ENCODE results near the gene KCNK3.

KCNK3 gene

DNA sequence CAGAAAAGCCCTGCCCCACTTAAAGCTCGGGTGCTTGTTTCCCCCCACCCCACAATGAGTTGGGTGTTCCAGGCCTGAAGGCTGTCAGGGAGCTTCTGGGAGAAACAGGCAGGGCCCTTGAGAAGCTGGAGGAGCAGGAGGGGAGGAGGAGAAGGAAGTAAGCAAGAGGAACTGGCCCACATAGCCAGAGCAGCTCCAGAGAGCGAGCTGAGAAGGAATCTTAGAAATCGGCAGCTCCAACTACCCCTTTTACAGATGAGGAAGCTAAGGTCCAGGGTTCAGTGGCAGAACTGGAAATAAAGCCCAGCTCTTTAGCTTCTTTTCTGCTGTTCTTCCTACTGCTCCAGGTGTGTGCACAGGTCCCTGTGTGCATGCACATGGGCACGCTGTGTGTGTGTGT is 12.7 kb upstream of the KCNK3 start:
- no peak for TF ChIP-seq CTCF (IDR thresholded peaks at IDR 0.05; ENCODE audit: low read depth, low read length, missing control alignments)
- no peak for DNase-seq (ENCODE audit: extremely low read depth, low read depth)
- no peak overlapping the region for H3K4me3 ChIP-seq (replicated peaks; ENCODE audit: low read depth, low read length)

DNA sequence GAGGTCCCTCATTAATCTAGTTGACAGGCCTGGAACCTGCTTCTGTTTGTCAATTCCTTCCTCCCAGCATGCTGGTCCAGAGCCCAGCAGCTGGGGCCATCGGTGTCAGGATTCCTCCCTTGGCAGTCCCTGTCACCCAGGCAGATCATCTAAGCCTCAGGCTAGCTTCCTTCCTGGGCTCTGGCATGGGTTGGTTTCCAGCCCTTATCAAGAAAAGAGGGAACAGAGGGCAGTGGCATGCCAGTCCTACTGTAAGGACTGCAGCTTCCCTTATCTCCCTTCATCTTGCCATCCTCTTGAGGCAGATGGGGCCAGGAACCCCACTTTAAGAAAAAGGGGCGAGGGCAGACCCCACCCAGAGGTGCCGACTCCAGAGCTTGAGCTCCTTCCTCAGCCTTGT is 10.9 kb upstream of the KCNK3 start:
- TF ChIP-seq CTCF (IDR thresholded peaks at IDR 0.05; ENCODE audit: low read depth, low read length, missing control alignments): no peak
- DNase-seq (ENCODE audit: extremely low read depth, low read depth): no peak
- H3K4me3 ChIP-seq (replicated peaks; ENCODE audit: low read depth, low read length): no peak overlapping the region

DNA sequence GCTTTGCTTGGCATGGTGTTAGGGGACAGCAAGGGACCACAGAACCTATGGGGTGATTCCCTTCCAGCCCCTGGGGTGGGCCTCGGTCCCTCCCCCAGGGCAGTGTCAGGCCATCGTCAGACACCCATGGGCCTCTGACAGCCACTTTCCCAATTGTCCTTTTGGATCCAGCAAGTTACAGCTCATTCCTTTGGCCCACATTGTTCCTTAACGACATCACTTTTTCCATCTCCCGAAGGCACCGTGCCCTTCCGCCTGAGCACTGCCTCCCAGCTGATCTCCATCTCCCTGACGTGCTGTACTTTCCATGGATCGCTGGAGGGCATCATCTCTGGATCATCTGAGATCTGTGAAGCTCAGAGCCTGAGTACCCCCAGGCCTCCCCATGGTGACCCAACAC is 10.4 kb upstream of the KCNK3 start:
- H3K4me3 ChIP-seq (replicated peaks; ENCODE audit: low read depth, low read length): no peak overlapping the region
- TF ChIP-seq CTCF (IDR thresholded peaks at IDR 0.05; ENCODE audit: low read depth, low read length, missing control alignments): no peak
- no peak for DNase-seq (ENCODE audit: extremely low read depth, low read depth)

GRCh38 chr2:26683583-26683982 is 8.9 kb upstream of the KCNK3 start:
- DNase-seq (ENCODE audit: extremely low read depth, low read depth): no peak
- no peak for TF ChIP-seq CTCF (IDR thresholded peaks at IDR 0.05; ENCODE audit: low read depth, low read length, missing control alignments)
- no peak overlapping the region for H3K4me3 ChIP-seq (replicated peaks; ENCODE audit: low read depth, low read length)

GRCh38 chr2:26685341-26685740 is 7.2 kb upstream of the KCNK3 start:
- TF ChIP-seq CTCF (IDR thresholded peaks at IDR 0.05; ENCODE audit: low read depth, low read length, missing control alignments): no peak
- H3K4me3 ChIP-seq (replicated peaks; ENCODE audit: low read depth, low read length): no peak overlapping the region
- no peak for DNase-seq (ENCODE audit: extremely low read depth, low read depth)

GRCh38 chr2:26685989-26686839 is 6.3 kb upstream of the KCNK3 start:
- no peak overlapping the region for H3K4me3 ChIP-seq (replicated peaks; ENCODE audit: low read depth, low read length)
- TF ChIP-seq CTCF (IDR thresholded peaks at IDR 0.05; ENCODE audit: low read depth, low read length, missing control alignments): no peak
- no peak for DNase-seq (ENCODE audit: extremely low read depth, low read depth)

- H3K4me3 ChIP-seq (replicated peaks; ENCODE audit: low read depth, low read length): no peak overlapping the region
- DNase-seq (ENCODE audit: extremely low read depth, low read depth): no peak
- TF ChIP-seq CTCF (IDR thresholded peaks at IDR 0.05; ENCODE audit: low read depth, low read length, missing control alignments): no peak
Measured at GRCh38 chr2:26687328-26687727, 5.2 kb upstream of the KCNK3 start.
